B cell (primary cell): ENCODE measurements around the gene ASTL. TPM values are rescaled to one million over a fixed set of nuclear protein-coding genes. Genes with fewer than 3 reads are reported as not detected.

ENCODE experiments used
- ATAC-seq: fragments of 200-7000 bp; cut with Tn5 transposase; one replicate; pipeline ENCODE4 v1.10.0; 2021; ENCODE audit warnings: low read depth, mild to moderate bottlenecking, moderate number of reproducible peaks, moderate library complexity
- CTCF ChIA-PET: fragments of 350-600 bp; sonication (Branson Sonifier 250); formaldehyde crosslinking; loops from one replicate; lab custom pipeline; 2021; ENCODE audit warnings: antibody characterized with exemption, inconsistent platforms; lab: Charles Lee
- POLR2A ChIA-PET: fragments of 350-600 bp; sonication (Branson Sonifier 250); formaldehyde crosslinking; loops from one replicate; lab custom pipeline; 2021; ENCODE audit warnings: antibody characterized with exemption; lab: Charles Lee
- DNase-seq: peaks from one replicate; pipeline ENCODE4 v3.0.0; 2013
- H2AFZ ChIP-seq: 2 replicates; pipeline ENCODE4 v1.6.1; 2012; ENCODE audit warnings: mild to moderate bottlenecking, low read depth, low read length; ENCODE audit not compliant: insufficient read depth, poor library complexity, severe bottlenecking
- H3K27ac ChIP-seq, 2 donors: 1 replicate in 1 of 2; 2 replicates in 1 of 2; pipeline ENCODE4 v1.5.1; 2012 to 2013; ENCODE audit warnings: low read length in 2 of 2, mild to moderate bottlenecking in 2 of 2, moderate library complexity in 1 of 2
- H3K27me3 ChIP-seq, 4 experiments: fragments of 200-600 bp in 1 of 4; sonication (generic) in 1 of 4; replicated peaks in 1 of 4; 1 replicate in 2 of 4; 2 replicates in 2 of 4; pipeline versions ENCODE4 v1.6.1 to v1.7.0; 2013 to 2016; ENCODE audit warnings: low read length in 3 of 4, mild to moderate bottlenecking in 2 of 4, mixed read lengths in 1 of 4, moderate library complexity in 1 of 4; ENCODE audit not compliant: insufficient read depth in 4 of 4, control insufficient read depth in 3 of 4; ENCODE audit errors: control extremely low read depth in 1 of 4
- H3K36me3 ChIP-seq, 2 experiments: replicated peaks in 1 of 2; 1 replicate in 1 of 2; 2 replicates in 1 of 2; pipeline versions ENCODE4 v1.6.1 to v1.7.1; 2013; ENCODE audit warnings: low read length in 1 of 2; ENCODE audit not compliant: insufficient read depth in 2 of 2, control insufficient read depth in 1 of 2; ENCODE audit errors: control extremely low read depth in 1 of 2, extremely low read depth in 1 of 2
- H3K4me1 ChIP-seq, 2 donors: fragments of 200-600 bp in 1 of 2; sonication (generic) in 1 of 2; 1 replicate in 1 of 2; 2 replicates in 1 of 2; pipeline versions ENCODE4 v1.5.1 to v1.6.1; 2013 to 2017; ENCODE audit warnings: low read length in 2 of 2; ENCODE audit not compliant: control insufficient read depth in 2 of 2, insufficient read depth in 2 of 2
- H3K4me2 ChIP-seq: replicated peaks from 2 replicates; pipeline ENCODE3; 2012; ENCODE audit warnings: mild to moderate bottlenecking, low read depth, low read length; ENCODE audit not compliant: poor library complexity, severe bottlenecking
- H3K4me3 ChIP-seq, 5 experiments: fragments of 200-600 bp in 1 of 5; sonication (generic) in 1 of 5; 1 replicate in 3 of 5; 2 replicates in 2 of 5; pipeline versions ENCODE4 v1.5.1 to v1.7.0; 2011 to 2016; ENCODE audit warnings: low read length in 4 of 5, mild to moderate bottlenecking in 4 of 5, low read depth in 2 of 5, control low read depth in 1 of 5, moderate library complexity in 1 of 5; ENCODE audit not compliant: insufficient read depth in 1 of 5; ENCODE audit errors: control extremely low read depth in 1 of 5, extremely low read depth in 1 of 5
- H3K79me2 ChIP-seq: fragments of 200-600 bp; sonication (generic); one replicate; pipeline ENCODE4 v1.6.0; 2016; ENCODE audit warnings: low read length; ENCODE audit not compliant: control insufficient read depth, insufficient read depth
- H3K9ac ChIP-seq: fragments of 200-600 bp; sonication (generic); 2 replicates; pipeline ENCODE4 v1.6.1; 2017; ENCODE audit warnings: mild to moderate bottlenecking, low read length, moderate library complexity
- H3K9me3 ChIP-seq, 3 donors: one replicate each; pipeline versions ENCODE4 v1.6.1 to v1.7.1; 2013; ENCODE audit warnings: low read length in 2 of 3; ENCODE audit not compliant: control insufficient read depth in 2 of 3, insufficient read depth in 1 of 3; ENCODE audit errors: control extremely low read depth in 1 of 3
- H4K20me1 ChIP-seq: 2 replicates; pipeline ENCODE4 v1.6.0; 2012; ENCODE audit warnings: mild to moderate bottlenecking, low read length; ENCODE audit not compliant: insufficient read depth, control insufficient read depth, poor library complexity, severe bottlenecking
- H3K27ac Mint-ChIP-seq: one replicate; pipeline ENCODE4 v1.8.0; 2021; ENCODE audit warnings: mixed read lengths
- H3K27me3 Mint-ChIP-seq: one replicate; pipeline ENCODE4 v1.8.0; 2021; ENCODE audit warnings: mixed read lengths
- H3K4me1 Mint-ChIP-seq: one replicate; pipeline ENCODE4 v1.8.0; 2021; ENCODE audit warnings: mixed read lengths
- H3K4me3 Mint-ChIP-seq: one replicate; pipeline ENCODE4 v1.8.0; 2021; ENCODE audit warnings: mixed read lengths
- H3K9me3 Mint-ChIP-seq: one replicate; pipeline ENCODE4 v1.8.0; 2022; ENCODE audit warnings: mixed read lengths; ENCODE audit not compliant: insufficient read depth
- EZH2 ChIP-seq: IDR thresholded peaks from 2 replicates; pipeline ENCODE4 v1.6.1; 2012; ENCODE audit warnings: borderline replicate concordance, low read depth, mild to moderate bottlenecking, moderate library complexity, low read length; ENCODE audit not compliant: insufficient read depth, poor library complexity, severe bottlenecking
- WGBS: methylation state at CpG from one replicate; pipeline ENCODE4 v1.1.5; 2013; ENCODE audit warnings: missing lambda C conversion rate; ENCODE audit not compliant: insufficient coverage; 5-methylcytosine and 5-hydroxymethylcytosine counted together
- intact Hi-C: fragments of 100-400 bp; cut with micrococcal nuclease; formaldehyde crosslinking; loops from one replicate; pipeline ENCODE4 v1.10.0; 2022
- polyA plus RNA-seq: library from polyadenylated mRNA; depleted of rRNA; stranded (reverse); fragments of >200 nt; gene quantifications from 2 replicates; pipeline ENCODE4 v1.2.3, GENCODE V29; 2012
- total RNA-seq, 2 donors: library from RNA; stranded (reverse); fragments of 120-200 nt in 1 of 2; gene quantifications; 1 replicate in 1 of 2; 2 replicates in 1 of 2; pipeline versions ENCODE4 v1.2.3 to v1.2.4, GENCODE V29; 2013 to 2022
- TF ChIP-seq, protein P1 (sequence below): fragments of 200-600 bp; IDR thresholded peaks from one replicate; pipeline ENCODE4 v1.8.0; 2022; ENCODE audit warnings: antibody characterized with exemption, mild to moderate bottlenecking

ASTL gene
- total and polyA plus RNA-seq, 2 donors (not counting 1 experiment from before 2014, with no cell fraction given): 0.15 to 0.59 TPM

DNA sequence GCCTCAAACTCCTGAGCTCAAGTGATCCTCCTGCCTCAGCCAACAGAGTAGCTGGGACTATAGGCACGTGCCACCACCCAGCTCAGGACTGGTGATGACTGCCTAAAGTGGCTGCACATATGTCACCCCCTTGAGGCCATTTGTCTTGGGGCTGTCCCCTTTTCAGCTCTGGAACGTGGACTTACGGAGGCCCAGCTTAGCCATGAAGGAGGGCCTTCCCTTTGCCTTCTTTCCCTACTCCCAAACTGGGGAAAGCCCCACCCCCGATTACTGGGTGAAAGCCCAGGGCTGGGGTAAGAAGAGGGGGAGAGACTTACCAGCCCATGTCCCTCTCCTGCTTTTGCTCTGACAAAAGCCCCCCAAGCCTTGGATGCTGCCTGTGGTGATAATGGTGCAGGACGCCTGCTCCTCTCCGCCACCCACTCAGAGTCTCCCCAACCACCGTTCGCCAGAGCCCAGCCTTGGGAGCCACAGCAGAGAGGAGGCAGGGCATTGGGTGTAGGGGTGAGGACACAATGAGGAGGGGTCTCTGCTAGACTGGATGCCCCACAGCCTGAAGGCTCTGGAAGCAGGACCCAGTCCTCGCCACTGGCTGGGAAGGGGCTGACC is 9.4 kb upstream of the ASTL start:
- Histone ChIP-seq H3K36me3 (no peaks in the 10 kb centered on the region), H3K9me3 (no peaks in the 10 kb centered on the region), H3K27me3 (no peaks in the 10 kb centered on the region), H3K79me2 (peaks cover 2% of the 10 kb centered on the region), H3K4me1 (peaks cover 54 to 72% of the 10 kb centered on the region in 2 donors), H2AFZ (no peak overlapping the region), H3K27ac (peak overlapping the region; percentile 95 to 97), H4K20me1 (peaks cover 17% of the 10 kb centered on the region), H3K4me3 (peak overlapping the region in 2 of 5 experiments; percentile 4 to 40), H3K9ac (peak overlapping the region; percentile 12), H3K4me2 (peak overlapping the region; percentile 91)
- ChIA-PET POLR2A (interaction anchor here (0.8 to 7.9 kb wide), 6 partner anchors 9 to 61 kb away, joined by 3 to 47 read pairs (median 4); partner anchors contain the start of genes ADRA2B and STARD7), CTCF (interaction anchor here (1.4 to 23.6 kb wide), 4 partner anchors 9 to 23 kb away, joined by 3 to 1065 read pairs (median 20); partner anchors contain the start of gene ASTL)
- Mint-ChIP-seq H3K9me3 (no peaks in the 10 kb centered on the region), H3K4me3 (peak overlapping the region; percentile 87), H3K4me1 (peaks cover 72% of the 10 kb centered on the region), H3K27me3 (no peaks in the 10 kb centered on the region), H3K27ac (peak overlapping the region; percentile 98)
- 73% methylated on average over 4 of the region's 9 CpGs for WGBS
- DNase-seq (no peak), ATAC-seq (no peak)
- intact Hi-C loops: loop anchor here (1.0 kb wide), 2 partner anchors 10 to 174 kb away; no protein-coding TSS in a partner anchor
- TF ChIP-seq, protein P1, sequence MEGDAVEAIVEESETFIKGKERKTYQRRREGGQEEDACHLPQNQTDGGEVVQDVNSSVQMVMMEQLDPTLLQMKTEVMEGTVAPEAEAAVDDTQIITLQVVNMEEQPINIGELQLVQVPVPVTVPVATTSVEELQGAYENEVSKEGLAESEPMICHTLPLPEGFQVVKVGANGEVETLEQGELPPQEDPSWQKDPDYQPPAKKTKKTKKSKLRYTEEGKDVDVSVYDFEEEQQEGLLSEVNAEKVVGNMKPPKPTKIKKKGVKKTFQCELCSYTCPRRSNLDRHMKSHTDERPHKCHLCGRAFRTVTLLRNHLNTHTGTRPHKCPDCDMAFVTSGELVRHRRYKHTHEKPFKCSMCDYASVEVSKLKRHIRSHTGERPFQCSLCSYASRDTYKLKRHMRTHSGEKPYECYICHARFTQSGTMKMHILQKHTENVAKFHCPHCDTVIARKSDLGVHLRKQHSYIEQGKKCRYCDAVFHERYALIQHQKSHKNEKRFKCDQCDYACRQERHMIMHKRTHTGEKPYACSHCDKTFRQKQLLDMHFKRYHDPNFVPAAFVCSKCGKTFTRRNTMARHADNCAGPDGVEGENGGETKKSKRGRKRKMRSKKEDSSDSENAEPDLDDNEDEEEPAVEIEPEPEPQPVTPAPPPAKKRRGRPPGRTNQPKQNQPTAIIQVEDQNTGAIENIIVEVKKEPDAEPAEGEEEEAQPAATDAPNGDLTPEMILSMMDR: no peak
- no peak for TF ChIP-seq EZH2
